ENCODE measurements around the gene MMRN2. TPM values are rescaled to one million over a fixed set of nuclear protein-coding genes. Genes with fewer than 3 reads are reported as not detected.
A peak's percentile ranks its signal among the peaks of the same experiment; 100 is the strongest.

Gene MMRN2
- total RNA-seq, 6 experiments from 2014 or later = 0.66 to 1.5 (median 1.2) TPM

DNA sequence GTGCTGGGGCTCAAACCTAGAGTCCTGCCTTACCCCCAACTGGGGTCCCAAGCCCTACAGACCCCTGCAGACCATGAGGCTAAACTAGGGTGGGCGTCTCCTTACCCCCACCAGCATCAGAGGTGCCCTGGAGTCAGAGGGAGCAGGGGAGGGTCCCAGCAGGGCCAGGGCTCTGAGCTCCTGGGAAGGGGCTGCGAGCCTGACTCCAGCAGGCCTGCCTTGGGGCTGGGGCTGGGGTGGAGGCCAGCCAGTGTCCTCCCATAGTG lies 2.3 kb upstream of the MMRN2 start:
- peaks cover 35% of the 10 kb centered on the region for H3K4me1 Mint-ChIP-seq (ENCODE audit: low read depth)
- H3K27me3 Mint-ChIP-seq (ENCODE audit: insufficient read depth) = peaks cover 3% of the 10 kb centered on the region
- H3K36me3 Mint-ChIP-seq (ENCODE audit: low read depth) = no peaks in the 10 kb centered on the region
- TF ChIP-seq CTCF (IDR thresholded peaks at IDR 0.05) = no peak
- H3K9me3 Mint-ChIP-seq = no peaks in the 10 kb centered on the region
- H3K27ac Mint-ChIP-seq = 0 out of 2 replicates have a peak overlapping the region, but pooled peaks have one; percentile 92
- DNase-seq = no peak
- no peak overlapping the region for H3K4me3 Mint-ChIP-seq

DNA sequence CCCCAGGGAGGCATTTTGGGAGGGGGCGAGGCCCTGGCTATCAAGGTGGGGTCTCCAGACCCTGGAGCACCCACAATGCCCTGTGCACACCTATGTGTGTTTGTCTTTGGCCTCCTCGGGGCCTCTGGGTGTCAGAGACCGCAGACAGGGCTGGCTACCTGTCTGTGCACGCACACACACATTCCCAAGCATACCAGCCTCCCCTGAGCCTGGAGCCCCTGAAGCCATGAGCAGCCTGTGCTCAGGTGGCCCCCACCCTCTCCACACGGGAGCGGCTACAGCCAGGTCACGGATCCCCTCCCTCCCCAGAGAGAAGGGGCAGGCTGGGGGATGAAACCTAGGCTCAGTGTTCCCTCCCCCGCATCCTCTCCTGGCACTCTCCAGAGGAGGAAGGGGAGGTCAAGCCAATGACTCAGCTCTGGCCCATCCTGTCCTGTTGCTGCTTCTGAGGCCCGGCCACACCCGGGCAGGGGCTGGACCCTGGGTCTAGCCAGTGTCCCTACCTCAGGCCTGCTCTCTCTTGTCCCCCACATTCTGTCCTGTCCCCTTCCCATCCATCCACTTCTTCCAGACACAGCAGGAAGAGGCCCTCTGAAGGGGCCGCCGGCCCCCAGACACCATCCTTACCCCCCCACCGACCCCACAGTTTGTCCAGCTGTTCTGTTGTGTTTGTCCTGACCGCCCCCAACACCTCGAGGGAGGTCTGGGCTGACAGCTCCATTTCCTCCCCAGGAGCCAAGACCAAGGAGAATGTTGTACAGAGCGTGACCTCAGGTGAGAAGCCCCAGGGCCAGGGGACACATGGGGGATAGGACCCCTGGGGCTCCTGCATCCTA lies 1.7 kb upstream of the MMRN2 start:
- Mint-ChIP-seq H3K4me3 (peak overlapping the region; percentile 50), H3K9me3 (no peaks in the 10 kb centered on the region), H3K27me3 (ENCODE audit: insufficient read depth) (peaks cover 3% of the 10 kb centered on the region), H3K4me1 (ENCODE audit: low read depth) (peaks cover 40% of the 10 kb centered on the region), H3K36me3 (ENCODE audit: low read depth) (no peaks in the 10 kb centered on the region), H3K27ac (peak overlapping the region; percentile 92)
- TF ChIP-seq CTCF (IDR thresholded peaks at IDR 0.05) = no peak
- DNase-seq = no peak

DNA sequence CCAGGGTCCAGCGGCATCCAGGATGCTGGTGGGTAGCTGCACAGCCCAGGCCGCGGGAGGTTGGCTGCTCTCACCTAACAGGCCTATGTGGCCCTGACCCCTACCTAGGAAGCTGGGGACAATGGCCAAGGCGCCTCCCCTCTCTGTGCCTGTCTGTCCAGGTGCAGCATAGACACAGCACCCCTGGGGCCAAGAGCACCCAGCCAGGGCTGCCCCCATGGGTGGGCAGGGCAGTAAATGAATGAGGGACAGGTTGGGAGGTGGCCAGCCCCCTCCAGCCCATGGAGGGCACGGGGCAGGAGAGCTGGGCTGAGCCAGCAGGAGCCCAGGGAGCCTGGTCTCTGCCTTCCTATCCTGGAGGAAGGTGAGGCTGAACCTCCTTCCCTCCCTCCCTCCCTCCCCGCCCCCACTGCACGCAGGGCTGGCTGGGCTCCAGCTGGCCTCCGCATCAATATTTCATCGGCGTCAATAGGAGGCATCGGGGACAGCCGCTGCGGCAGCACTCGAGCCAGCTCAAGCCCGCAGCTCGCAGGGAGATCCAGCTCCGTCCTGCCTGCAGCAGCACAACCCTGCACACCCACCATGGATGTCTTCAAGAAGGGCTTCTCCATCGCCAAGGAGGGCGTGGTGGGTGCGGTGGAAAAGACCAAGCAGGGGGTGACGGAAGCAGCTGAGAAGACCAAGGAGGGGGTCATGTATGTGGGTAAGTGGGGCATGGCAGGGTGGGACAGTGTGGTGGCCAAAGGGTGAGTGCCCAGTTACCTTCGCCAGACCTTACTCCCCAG lies 893 bp upstream of the MMRN2 start, which contains the start of gene SNCG:
TSS of gene SNCG (plus strand) at position 484 of the 785 bp plus-strand sequence. CDS start at position 583, 99 bp downstream.
- no peak for DNase-seq
- TF ChIP-seq CTCF (IDR thresholded peaks at IDR 0.05) = no peak
- peaks cover 45% of the 10 kb centered on the region for H3K4me1 Mint-ChIP-seq (ENCODE audit: low read depth)
- H3K27ac Mint-ChIP-seq = peak within 1 kb of the TSS; percentile 92
- H3K27me3 Mint-ChIP-seq (ENCODE audit: insufficient read depth) = no peaks in the 10 kb centered on the region; the same call in 1 of the 2 replicates
- H3K4me3 Mint-ChIP-seq = peak within 1 kb of the TSS; percentile 50
- no peaks in the 10 kb centered on the region for H3K36me3 Mint-ChIP-seq (ENCODE audit: low read depth)
- H3K9me3 Mint-ChIP-seq = no peaks in the 10 kb centered on the region

- no peak for DNase-seq
- Mint-ChIP-seq H3K27ac (no peak overlapping the region), H3K36me3 (ENCODE audit: low read depth) (peaks cover 10% of the 10 kb centered on the region), H3K4me1 (ENCODE audit: low read depth) (peaks cover 44% of the 10 kb centered on the region), H3K27me3 (ENCODE audit: insufficient read depth) (peaks cover under 1% of the 10 kb centered on the region), H3K4me3 (no peak overlapping the region), H3K9me3 (peaks cover 11% of the 10 kb centered on the region)
- no peak for TF ChIP-seq CTCF (IDR thresholded peaks at IDR 0.05)
These were observed 467 bp downstream of the MMRN2 start for GRCh38 chr10:86956848-86957448.

GRCh38 chr10:86956195-86956847 lies 1.1 kb downstream of the MMRN2 start:
- H3K36me3 Mint-ChIP-seq (ENCODE audit: low read depth) = peaks cover 14% of the 10 kb centered on the region
- no peak for TF ChIP-seq CTCF (IDR thresholded peaks at IDR 0.05)
- no peak overlapping the region for H3K27ac Mint-ChIP-seq
- H3K4me1 Mint-ChIP-seq (ENCODE audit: low read depth) = peaks cover 38% of the 10 kb centered on the region
- no peak overlapping the region for H3K4me3 Mint-ChIP-seq
- peaks cover 2% of the 10 kb centered on the region for H3K27me3 Mint-ChIP-seq (ENCODE audit: insufficient read depth)
- no peak for DNase-seq
- peaks cover 16% of the 10 kb centered on the region for H3K9me3 Mint-ChIP-seq

Measured in HFFc6 (cell line).